Fibroblast of villous mesenchyme (primary cell): ENCODE data around the gene ZDHHC20. TPM values are rescaled to one million over a fixed set of nuclear protein-coding genes. Genes with fewer than 3 reads are reported as not detected.
"Not testable (repeated sequence)": the region's sequence is repeated elsewhere in the genome, so short reads cannot be mapped to it uniquely, and the experiment has no call there.

Experiments
- DNase-seq: peaks from one replicate; pipeline ENCODE4 v3.0.0-alpha.2; 2010; ENCODE audit warnings: low read depth
- H3K4me3 ChIP-seq: 2 replicates; pipeline ENCODE4 v1.5.1; 2011; ENCODE audit warnings: low read depth, mild to moderate bottlenecking, low read length
- total RNA-seq: library from RNA; depleted of rRNA; stranded (reverse); fragments of >200 nt; gene quantifications from 2 replicates; pipeline ENCODE4 v1.2.3, GENCODE V29; 2012
- TF ChIP-seq, protein P1 (sequence below): IDR thresholded peaks from 2 replicates; pipeline ENCODE4 v1.5.1; 2012; ENCODE audit warnings: low read depth, mild to moderate bottlenecking, low read length; ENCODE audit not compliant: insufficient read depth

Gene ZDHHC20
- total RNA-seq, 1 donor: 137 TPM

DNA sequence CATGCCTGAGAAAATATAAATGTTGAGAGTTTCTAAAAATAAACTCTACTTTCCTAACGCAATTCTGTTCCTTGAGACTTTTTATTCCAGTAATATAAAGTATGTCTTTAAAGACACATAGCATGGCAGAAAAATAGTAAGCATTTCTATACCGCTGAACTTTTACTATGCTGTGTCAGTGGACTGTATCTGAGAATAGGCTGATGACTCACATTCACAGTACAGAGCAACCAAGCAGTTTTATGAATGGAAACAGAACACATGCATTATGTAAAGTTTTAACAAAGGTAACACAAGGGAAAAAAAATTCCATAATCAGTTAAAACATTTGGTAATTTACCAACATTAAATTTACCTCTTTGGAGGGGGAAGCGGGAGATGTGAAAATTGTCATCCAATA lies 38.4 kb downstream of the ZDHHC20 start:
- no peak overlapping the region for H3K4me3 ChIP-seq
- DNase-seq: peak; percentile 37
- TF ChIP-seq, protein P1, sequence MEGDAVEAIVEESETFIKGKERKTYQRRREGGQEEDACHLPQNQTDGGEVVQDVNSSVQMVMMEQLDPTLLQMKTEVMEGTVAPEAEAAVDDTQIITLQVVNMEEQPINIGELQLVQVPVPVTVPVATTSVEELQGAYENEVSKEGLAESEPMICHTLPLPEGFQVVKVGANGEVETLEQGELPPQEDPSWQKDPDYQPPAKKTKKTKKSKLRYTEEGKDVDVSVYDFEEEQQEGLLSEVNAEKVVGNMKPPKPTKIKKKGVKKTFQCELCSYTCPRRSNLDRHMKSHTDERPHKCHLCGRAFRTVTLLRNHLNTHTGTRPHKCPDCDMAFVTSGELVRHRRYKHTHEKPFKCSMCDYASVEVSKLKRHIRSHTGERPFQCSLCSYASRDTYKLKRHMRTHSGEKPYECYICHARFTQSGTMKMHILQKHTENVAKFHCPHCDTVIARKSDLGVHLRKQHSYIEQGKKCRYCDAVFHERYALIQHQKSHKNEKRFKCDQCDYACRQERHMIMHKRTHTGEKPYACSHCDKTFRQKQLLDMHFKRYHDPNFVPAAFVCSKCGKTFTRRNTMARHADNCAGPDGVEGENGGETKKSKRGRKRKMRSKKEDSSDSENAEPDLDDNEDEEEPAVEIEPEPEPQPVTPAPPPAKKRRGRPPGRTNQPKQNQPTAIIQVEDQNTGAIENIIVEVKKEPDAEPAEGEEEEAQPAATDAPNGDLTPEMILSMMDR: no peak

DNA sequence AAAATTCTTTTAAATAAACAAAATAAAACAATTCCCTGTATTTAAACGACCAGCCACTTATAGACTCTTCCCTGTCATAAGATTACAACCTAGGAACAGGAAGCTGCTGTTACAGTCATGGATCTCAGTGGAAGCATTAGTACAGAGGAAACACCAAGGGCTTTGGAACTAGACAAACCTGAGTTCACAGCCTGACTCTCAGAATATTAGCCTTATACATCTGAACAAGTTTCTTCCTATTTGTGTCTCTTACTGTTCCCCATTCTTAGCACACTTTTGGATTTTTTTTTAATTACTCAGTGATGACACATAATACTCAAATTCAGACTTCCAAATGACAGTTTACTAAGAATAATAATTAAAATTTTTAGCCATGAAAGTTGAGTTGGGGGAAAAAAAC lies 46.1 kb downstream of the ZDHHC20 start:
- TF ChIP-seq, protein P1: no peak
- no peak for DNase-seq
- H3K4me3 ChIP-seq: no peak overlapping the region

DNA sequence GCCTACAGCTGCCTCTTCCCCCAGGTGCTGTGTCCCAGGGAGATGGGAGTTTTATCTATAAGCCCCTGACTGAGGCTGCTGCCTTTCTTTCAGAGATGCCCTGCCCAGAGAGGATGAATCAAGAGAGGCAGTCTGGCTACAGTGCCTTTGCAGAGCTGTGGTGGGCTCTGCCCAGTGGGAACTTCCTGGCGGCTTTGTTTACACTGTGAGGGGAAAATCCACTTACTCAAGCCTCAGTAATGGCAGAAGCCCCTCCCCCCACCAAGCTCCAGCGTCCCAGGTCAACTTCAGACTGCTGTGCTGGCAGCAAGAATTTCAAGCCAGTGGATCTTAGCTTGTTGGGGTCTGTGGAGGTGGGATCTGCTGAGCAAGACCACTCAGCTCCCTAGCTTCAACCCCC lies 48.6 kb downstream of the ZDHHC20 start:
- not testable (repeated sequence) for H3K4me3 ChIP-seq
- peak; percentile 25 for DNase-seq

DNA sequence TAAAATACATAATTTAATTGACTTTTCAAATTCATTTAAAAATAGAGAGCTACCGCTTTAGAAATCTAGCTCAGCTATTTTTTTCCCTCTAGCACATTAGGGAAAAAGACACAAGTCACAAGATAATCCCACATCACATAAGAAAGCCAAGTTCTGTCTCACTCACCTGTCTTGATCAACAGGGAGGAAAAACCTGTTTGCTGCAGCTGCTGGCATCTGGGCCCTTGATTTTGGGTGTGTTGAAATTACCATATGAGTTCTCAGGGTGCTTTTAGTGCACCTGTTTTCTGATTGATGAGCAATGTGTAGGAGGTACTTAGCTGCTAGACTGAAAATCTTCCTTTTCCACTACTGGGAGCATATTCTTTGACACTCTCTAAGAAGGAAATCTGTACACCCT lies 53.8 kb downstream of the ZDHHC20 start:
- no peak overlapping the region for H3K4me3 ChIP-seq
- TF ChIP-seq, protein P1: no peak
- DNase-seq: no peak

DNA sequence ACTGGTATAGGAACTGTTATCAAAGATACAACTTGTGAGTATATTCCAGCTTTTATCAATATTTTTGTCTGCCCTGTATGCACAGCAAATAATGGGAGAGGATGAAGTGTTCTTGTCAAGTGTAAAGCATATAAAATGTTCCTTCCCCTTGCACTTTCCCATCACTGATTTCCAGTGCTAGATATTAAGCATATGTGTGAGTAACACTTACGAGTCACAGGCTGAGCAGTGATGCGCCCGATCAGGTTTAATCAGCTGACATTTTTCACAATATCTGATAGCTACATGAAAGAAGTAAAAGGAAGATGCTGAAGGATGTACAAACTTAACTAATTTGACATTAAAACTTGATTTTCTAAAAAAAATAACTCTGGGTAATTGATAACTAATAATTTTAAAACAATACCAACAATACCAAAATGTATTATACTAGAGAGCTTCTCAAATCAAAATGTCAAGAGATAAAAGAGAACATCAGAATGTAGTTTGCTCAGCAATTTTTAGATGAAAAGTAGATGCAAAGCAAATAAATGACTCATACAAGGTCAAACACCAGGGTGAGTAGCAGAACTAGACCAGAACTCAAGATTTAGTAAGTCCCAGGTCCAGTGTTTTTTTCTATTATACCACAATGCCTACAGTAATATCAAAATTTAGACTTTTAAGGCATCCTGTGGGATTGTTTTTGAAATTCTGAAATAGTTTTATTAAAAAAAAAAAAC lies 56.4 kb downstream of the ZDHHC20 start:
- TF ChIP-seq, protein P1: no peak
- peak; percentile 60 for DNase-seq
- H3K4me3 ChIP-seq: no peak overlapping the region

DNA sequence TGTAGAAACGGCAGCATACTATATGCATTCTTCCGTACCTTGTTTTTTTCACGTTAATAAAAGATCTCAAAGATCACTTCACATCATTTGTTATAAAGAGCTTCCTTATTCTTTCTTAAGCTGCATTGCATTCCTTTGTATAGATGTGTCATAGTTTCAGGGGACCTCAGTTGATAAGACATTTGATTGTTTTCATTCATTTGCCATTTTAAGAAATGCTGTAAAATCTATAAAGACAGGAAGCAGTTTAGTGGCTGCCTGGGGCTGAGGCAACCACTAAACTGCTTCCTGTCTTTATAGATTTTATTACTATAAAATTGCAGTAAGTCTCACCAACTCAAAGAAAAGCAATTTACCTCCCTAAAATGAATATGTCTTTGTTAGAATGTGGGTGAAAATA lies 59.4 kb downstream of the ZDHHC20 start:
- no peak overlapping the region for H3K4me3 ChIP-seq
- DNase-seq: peak; percentile 26
- TF ChIP-seq, protein P1: no peak

DNA sequence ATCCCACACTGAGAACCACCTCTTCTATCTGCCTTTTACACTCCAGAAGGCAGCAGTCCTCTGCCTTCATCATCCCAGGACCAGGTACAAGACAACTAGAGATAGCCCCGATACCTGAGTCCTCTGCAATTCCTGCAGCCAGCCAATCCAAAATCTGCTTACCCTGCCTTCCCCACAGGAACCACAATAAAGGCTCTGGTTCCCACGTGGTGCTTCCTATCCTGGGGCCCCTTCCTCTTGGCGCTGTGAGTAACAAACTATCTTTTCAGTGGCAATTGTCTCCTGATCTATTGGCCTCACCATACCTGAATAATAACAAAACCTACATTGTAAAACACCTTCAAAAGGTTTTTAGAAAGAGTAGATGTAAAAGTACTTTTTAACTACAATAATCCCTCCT lies 63.1 kb downstream of the ZDHHC20 start:
- no peak for DNase-seq

More for the DNA sequence above, 63.1 kb downstream of the ZDHHC20 start:
- H3K4me3 ChIP-seq: no peak overlapping the region
- TF ChIP-seq, protein P1: no peak
